ENCODE measurements around the gene OR1F1.
"Not testable (repeated sequence)": the region's sequence is repeated elsewhere in the genome, so short reads cannot be mapped to it uniquely, and the experiment has no call there.

The OR1F1 gene

DNA sequence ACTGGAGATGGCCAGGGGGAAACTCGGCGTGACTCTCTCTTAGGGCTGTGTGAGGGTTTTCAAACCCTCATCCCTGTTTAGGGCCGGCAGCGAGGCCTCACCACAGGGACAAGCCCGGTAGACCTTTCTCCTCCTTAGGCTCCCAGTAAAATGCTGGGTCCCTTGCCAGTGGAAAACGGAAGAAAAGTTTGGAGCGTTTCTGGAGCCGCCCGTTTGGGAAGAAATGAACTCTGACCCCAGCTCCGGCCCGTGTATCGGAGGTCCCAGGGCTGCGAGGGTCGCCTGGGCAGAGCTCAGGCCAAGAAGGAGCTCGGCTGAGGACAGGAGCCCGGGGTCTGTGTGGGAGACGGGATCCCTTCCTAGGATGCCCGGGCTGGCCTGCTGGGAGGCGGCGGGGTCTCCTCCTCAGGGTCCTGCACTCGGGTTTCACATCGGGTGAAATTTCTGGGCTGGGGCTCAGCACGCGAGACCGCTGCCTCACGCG lies 29.9 kb upstream of the OR1F1 start:
- no peak for DNase-seq (ENCODE audit: low spot score)
- H3K4me3 Mint-ChIP-seq, result peak overlapping the region; percentile 85
- no peaks in the 10 kb centered on the region for H3K9me3 Mint-ChIP-seq
- peaks cover 1% of the 10 kb centered on the region for H3K36me3 Mint-ChIP-seq (ENCODE audit: low read depth)
- peaks cover 34% of the 10 kb centered on the region for H3K4me1 Mint-ChIP-seq (ENCODE audit: low read depth)
- H3K27ac Mint-ChIP-seq, result peak overlapping the region; percentile 67
- peaks cover 34% of the 10 kb centered on the region for H3K27me3 Mint-ChIP-seq (ENCODE audit: low read depth)

DNA sequence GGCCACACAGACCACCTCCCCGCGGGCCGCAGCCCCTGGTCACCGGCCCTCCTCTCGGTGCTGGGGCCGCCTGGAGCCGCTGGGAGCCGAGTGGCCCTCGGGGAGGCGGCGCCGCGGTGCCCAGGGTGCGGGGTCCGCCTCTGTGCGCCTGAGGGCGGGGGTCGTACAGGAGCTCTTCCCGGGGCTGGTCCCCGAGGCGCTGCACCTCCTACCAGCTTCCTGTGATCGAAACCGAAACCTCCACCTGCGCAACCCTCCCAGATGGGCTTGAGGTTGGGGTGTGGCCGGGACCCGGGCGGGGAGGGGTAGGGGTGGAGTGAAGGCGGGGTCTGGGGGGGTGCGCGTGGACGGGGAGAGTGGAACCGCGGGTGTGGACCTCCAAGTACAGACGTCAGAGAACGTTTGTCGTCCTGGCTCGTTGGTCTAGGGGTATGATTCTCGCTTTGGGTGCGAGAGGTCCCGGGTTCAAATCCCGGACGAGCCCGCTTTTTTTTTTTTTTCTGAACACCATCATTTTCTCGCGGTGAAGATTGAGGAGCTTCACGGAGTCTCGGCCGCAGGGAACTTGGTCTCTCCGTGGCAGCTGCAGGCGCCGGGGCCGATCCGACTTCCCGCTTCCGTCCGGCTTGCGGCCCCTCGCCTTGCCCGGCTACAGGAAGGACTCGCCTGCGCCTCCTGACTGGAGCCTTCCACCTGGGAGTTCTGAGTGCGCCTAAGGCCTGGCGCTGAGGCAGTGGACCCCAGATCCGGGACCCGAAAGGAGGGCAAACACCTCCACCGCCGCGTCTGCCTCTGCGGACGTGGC lies 29.3 kb upstream of the OR1F1 start:
- peak; percentile 72 for DNase-seq (ENCODE audit: low spot score)
- H3K27me3 Mint-ChIP-seq (ENCODE audit: low read depth), result peaks cover 34% of the 10 kb centered on the region
- H3K27ac Mint-ChIP-seq, result peak overlapping the region; percentile 87
- peaks cover 1% of the 10 kb centered on the region for H3K36me3 Mint-ChIP-seq (ENCODE audit: low read depth)
- H3K4me3 Mint-ChIP-seq, result peak overlapping the region; percentile 91
- H3K9me3 Mint-ChIP-seq, result no peaks in the 10 kb centered on the region
- peaks cover 35% of the 10 kb centered on the region for H3K4me1 Mint-ChIP-seq (ENCODE audit: low read depth)

DNA sequence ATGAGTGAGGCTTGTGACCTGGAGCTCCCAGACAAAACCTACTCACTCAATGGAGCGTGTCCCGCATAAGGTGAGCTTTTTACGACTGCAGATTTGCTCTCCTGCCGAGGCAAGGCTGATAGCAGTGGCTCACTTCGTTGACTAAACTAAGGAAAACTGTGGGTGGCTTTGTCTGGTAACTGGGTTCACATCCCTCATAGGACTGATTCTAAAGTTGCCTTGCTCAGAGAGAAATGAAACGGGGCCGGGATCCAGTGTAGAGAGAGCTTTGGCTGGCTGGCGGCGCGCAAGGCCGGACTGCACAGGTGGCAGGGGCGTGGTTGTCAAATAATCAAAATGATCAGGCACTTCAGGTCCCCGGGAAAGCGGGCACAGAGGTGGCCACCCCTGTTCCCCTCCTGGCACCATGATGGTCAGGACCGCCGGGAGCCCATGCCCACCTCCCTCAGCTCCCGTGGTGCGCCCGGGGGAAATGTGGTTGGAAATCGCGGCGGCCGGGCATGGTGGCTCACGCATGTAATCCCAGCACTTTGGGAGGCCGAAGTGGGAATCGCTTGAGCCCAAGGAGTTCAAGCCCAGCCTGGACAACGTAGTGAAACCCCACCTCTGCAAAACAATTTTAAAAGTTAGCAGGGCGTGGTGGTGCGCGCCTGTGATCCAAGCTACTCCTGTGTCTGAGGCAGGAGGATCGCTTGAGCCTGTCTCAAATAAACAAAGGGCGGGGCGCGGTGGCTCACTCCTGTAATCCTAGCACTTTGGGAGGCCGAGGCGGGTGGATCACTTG lies 26.6 kb upstream of the OR1F1 start:
- Mint-ChIP-seq H3K4me3 (peak overlapping the region; percentile 45), H3K36me3 (ENCODE audit: low read depth) (peaks cover 1% of the 10 kb centered on the region), H3K27me3 (ENCODE audit: low read depth) (peaks cover 26% of the 10 kb centered on the region), H3K4me1 (ENCODE audit: low read depth) (peaks cover 37% of the 10 kb centered on the region), H3K9me3 (no peaks in the 10 kb centered on the region), H3K27ac (no peak overlapping the region)
- no peak for DNase-seq (ENCODE audit: low spot score)

DNA sequence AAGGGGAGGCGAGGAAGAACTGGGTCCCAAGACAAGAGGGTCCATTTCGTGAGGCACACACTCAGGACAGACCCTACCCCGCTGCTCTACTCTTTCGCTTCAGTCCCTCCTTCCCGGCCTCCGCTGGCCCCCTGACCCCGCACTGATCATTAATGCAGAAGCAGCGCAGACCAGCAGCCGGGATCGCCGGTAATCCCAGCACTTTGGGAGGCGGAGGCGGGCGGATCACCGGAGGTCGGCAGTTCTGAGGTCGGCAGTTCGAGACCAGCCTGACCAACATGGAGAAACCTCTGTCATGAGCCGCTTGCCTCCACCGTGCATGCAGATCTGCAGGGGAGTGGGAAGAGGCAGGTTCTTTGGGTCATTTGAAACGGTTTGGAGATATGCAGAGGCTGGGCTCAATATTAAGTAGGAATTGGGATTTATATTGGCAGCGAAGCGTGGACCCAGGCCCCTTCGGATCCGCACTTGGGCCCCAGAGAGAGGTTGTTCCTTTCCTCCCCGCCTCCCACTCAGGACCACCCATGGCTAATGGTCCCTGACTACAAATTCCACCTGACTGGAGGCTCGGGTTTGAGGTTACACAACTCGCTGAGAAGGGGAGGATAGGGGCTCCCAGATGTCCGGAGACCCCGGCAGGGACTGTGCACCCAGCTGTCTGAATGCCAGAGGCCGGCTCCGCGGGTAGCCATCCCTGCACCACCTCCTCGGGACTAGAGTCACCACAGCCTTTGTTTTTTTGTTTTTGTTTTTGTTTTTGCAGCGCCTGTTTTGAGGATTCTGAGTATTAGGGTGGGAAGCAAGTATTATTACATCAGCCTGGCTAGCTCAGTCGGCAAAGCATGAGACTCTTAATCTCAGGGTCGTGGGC lies 23.6 kb upstream of the OR1F1 start:
- DNase-seq (ENCODE audit: low spot score), result no peak
- Mint-ChIP-seq H3K4me3 (no peak overlapping the region), H3K27me3 (ENCODE audit: low read depth) (peaks cover 23% of the 10 kb centered on the region), H3K36me3 (ENCODE audit: low read depth) (no peaks in the 10 kb centered on the region), H3K27ac (no peak overlapping the region), H3K9me3 (no peaks in the 10 kb centered on the region), H3K4me1 (ENCODE audit: low read depth) (peaks cover 21% of the 10 kb centered on the region)

DNA sequence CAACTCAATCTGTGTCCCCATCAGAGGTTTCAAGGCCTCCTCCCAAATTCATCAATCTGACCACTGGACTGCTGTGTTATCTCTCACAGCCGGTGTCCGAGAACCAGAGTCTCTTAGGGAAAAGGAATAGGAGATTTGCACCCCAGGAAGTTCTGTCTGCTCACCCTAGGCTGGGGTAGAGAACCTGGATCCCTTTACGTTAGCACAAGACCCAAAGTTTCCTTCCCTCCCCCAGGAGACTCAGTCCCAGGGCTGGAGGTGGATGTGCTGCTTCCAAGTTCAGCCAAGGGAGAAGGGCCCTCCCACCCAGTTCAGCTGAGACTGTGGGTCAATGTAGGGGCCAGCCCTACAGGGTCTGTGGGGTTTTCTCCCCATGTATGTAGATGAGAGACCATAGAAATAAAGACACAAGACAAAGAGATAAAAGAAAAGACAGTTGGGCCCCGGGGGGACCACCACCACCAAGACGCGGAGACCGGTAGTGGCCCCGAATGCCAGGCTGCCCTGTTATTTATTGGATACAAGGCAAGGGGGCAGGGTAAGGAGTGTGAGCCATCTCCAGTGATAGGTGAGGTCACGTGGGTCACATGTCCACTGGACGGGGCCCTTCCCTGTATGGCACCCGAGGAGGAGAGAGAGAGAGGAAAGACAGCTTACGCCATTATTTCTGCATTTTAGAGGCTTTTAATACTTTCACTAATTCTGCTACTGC lies 22.7 kb upstream of the OR1F1 start:
- Mint-ChIP-seq H3K27ac (peak overlapping the region; percentile 73), H3K9me3 (no peaks in the 10 kb centered on the region)

DNA sequence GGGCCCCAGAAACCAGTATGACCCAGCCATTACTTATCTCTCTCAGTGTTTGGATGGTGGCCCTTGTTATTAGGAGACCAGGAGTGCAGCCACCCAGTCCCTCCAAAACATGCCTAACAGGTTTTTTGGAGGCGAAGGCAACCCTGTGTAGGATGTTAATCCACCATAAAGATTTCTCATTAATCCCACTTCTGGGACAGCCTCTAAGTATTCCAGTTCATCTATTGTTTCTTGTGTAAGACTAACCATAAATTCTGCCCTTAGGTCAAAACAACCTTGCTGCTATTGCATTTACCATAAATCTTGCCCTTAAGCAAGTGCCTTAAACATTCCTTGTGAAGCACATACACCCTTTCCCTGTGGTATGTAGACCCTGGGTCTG lies 21.5 kb upstream of the OR1F1 start:
- no peaks in the 10 kb centered on the region for H3K9me3 Mint-ChIP-seq
- H3K4me1 Mint-ChIP-seq (ENCODE audit: low read depth), result peaks cover 23% of the 10 kb centered on the region
- H3K27me3 Mint-ChIP-seq (ENCODE audit: low read depth), result peaks cover 43% of the 10 kb centered on the region
- no peak for DNase-seq (ENCODE audit: low spot score)
- H3K36me3 Mint-ChIP-seq (ENCODE audit: low read depth), result peaks cover 1% of the 10 kb centered on the region
- H3K4me3 Mint-ChIP-seq, result no peak overlapping the region
- no peak overlapping the region for H3K27ac Mint-ChIP-seq

More for the DNA sequence above, 22.7 kb upstream of the OR1F1 start:
- no peak for DNase-seq (ENCODE audit: low spot score)
- Mint-ChIP-seq H3K27me3 (ENCODE audit: low read depth) (peaks cover 31% of the 10 kb centered on the region), H3K4me1 (ENCODE audit: low read depth) (peaks cover 16% of the 10 kb centered on the region), H3K36me3 (ENCODE audit: low read depth) (no peaks in the 10 kb centered on the region), H3K4me3 (peak overlapping the region; percentile 48)

DNA sequence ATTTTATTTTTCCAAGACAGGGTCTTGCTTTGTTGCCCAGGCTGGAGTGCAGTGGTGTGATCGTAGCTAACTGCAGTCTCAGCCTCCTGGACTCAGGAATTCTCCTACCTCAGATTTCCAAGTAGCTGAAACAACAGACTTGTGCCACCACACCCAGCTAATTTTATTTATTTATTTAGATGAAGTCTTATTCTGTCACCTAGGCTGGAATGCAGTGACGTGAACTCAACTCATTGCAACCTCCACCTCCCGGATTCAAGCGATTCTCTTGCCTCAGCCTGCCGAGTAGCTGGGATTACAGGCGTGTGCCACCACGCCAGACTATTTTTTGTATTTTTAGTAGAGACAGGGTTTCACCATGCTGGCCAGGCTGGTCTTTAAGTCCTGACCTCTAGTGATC lies 19.3 kb upstream of the OR1F1 start:
- H3K36me3 Mint-ChIP-seq (ENCODE audit: low read depth); DNase-seq (ENCODE audit: low spot score); H3K27ac Mint-ChIP-seq; H3K9me3 Mint-ChIP-seq; H3K4me3 Mint-ChIP-seq: not testable (repeated sequence)
- peaks cover 52% of the 10 kb centered on the region for H3K27me3 Mint-ChIP-seq (ENCODE audit: low read depth)
- H3K4me1 Mint-ChIP-seq (ENCODE audit: low read depth), result peaks cover 30% of the 10 kb centered on the region

DNA sequence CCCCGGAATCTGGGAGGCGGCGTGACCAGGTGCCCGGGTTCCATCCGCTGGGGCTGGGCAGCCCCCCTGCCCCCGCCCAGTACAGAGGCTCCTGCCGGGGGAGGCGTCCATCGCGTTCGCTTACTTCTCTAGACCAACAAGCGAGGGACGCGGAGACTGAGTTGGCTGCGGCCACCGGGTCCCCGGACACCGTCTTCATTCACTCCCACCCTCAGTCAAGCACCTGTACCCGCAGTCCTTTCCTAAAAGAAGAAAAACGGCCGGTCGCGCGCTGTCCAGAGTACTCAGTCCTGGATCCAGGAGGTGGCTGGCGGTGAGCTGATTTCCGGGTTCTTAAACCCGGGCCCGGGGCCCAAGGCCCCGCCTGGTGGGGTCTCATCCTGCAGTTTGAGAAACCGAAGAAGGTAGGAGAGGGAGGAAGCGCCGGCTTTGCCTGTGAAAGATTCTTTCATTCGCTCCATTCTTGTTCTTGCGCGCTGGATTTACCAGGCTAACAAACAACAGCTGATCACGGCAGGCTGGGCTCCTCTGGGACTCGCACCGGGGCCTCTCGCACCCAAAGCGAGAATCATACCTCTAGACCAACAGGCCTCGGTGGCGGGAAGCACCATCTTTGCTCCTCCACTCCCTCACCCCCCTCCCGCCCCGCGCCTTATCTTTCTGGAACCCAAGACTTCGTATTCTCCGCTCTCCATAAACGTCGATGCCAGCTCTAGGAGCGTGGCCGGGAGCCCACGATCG lies 17.4 kb upstream of the OR1F1 start:
- H3K27ac Mint-ChIP-seq, result no peak overlapping the region
- H3K4me3 Mint-ChIP-seq, result peak overlapping the region; percentile 70
- peaks cover 1% of the 10 kb centered on the region for H3K36me3 Mint-ChIP-seq (ENCODE audit: low read depth)
- no peak for DNase-seq (ENCODE audit: low spot score)
- H3K9me3 Mint-ChIP-seq, result no peaks in the 10 kb centered on the region
- H3K4me1 Mint-ChIP-seq (ENCODE audit: low read depth), result peaks cover 30% of the 10 kb centered on the region
- peaks cover 69% of the 10 kb centered on the region for H3K27me3 Mint-ChIP-seq (ENCODE audit: low read depth)

DNA sequence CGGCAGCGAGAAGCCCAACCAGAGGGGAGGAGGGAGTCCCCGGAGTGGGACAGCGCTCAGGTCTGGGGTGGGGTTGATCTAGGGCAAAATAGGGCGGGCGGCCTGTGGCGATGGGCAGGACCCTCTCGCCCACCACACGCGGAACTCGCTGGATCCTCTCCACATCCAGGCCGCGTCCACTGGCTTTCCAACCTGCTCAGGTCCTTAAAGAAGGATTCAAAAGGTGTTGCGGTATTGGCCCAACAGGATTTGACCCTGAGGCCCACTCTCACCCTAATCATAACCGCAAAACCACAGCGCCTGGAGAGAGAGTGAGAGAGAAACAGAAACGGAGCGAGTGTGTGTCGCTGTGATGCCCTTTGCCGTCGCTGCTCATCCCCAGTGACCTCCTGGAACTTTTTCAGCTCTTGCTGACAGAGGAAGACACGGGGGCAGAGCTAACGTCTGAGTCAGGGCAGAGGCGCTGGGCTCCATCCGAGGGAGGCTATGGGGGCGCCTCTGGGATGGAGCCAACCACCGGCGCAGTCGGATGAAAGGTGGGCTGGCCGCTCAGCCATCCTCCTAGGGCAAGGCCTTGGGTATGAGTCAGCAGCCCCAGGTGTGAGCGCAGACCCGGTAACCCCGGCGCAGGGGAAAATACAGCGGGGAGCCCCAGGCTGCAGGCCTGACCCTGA lies 16.7 kb upstream of the OR1F1 start:
- Mint-ChIP-seq H3K36me3 (ENCODE audit: low read depth) (peaks cover 1% of the 10 kb centered on the region), H3K4me1 (ENCODE audit: low read depth) (peaks cover 30% of the 10 kb centered on the region), H3K27ac (peak overlapping the region; percentile 65), H3K4me3 (peak overlapping the region; percentile 70), H3K9me3 (no peaks in the 10 kb centered on the region), H3K27me3 (ENCODE audit: low read depth) (peaks cover 76% of the 10 kb centered on the region)
- DNase-seq (ENCODE audit: low spot score), result peak; percentile 55

DNA sequence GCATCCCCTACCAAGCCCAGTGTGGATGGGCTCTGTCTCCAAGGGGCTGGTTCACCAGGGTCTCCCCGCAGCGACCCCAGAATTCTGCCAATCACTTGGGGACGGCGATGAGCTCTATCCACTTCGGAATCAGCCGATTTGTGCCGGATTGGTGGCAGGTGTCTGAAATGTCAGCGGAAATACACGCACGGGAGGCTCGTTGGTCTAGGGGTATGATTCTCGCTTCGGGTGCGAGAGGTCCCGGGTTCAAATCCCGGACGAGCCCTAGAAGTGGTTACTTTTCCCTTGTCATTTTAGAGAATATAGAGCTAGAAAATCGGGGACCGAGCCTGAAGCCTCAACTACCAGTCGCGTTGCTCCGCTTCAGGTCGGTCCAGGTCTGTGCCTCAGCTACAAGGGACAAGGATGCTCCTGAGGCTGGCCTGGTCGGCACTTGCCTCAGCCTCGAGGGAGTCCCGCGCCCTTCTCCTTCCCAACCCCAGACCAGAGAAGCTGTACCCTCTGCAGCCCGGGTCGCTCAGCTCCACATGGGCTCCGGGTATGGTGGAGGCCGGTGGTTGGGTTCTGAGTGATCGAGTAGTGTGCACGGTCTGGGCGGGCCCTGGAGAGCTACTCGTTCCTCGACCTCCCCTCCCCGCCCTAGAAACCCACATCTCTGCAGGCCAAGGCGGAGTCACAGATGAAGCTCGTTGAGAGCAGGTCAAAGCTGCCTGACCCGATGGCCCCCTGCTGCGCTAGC lies 16.0 kb upstream of the OR1F1 start:
- H3K4me1 Mint-ChIP-seq (ENCODE audit: low read depth), result peaks cover 30% of the 10 kb centered on the region
- H3K4me3 Mint-ChIP-seq, result peak overlapping the region; percentile 70
- DNase-seq (ENCODE audit: low spot score), result peak; percentile 34
- peak overlapping the region; percentile 65 for H3K27ac Mint-ChIP-seq
- peaks cover 80% of the 10 kb centered on the region for H3K27me3 Mint-ChIP-seq (ENCODE audit: low read depth)
- peaks cover 1% of the 10 kb centered on the region for H3K36me3 Mint-ChIP-seq (ENCODE audit: low read depth)
- no peaks in the 10 kb centered on the region for H3K9me3 Mint-ChIP-seq

DNA sequence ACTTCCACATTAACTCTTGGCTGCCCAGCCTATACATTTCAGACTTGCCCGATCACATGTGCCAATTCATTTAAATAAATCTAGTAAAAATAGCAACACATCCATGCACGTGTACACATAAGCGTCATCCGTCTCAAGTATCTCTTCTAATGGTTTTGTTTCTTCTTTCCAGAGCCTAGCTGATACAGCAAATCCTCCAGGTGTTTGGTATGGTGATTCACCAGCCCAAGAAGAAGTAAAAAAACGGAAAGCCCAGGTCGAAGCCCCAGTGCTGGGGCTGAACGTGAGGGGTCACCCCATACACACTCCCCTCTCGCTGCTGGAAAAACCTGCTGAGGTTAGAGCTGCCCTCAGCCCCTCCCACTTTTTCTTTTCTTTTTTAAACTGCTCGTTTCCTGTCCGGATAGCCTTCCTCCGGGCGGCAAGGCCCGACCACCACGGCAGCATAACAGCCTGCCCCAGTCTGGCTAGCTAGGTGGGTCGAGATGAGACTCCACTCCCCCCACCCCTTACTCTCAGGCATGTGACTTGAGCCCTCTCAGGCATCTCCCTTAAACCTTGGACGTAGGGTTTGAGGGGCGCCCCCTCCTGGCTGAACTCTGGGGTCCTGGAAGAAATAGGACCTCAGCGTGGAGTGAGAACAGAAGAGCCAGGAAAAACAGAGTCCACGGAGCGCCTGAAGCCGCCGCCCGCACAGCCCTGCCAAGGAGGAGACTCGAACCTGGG lies 13.9 kb upstream of the OR1F1 start:
- Mint-ChIP-seq H3K4me1 (ENCODE audit: low read depth) (peaks cover 30% of the 10 kb centered on the region), H3K27me3 (ENCODE audit: low read depth) (peaks cover 83% of the 10 kb centered on the region), H3K9me3 (no peaks in the 10 kb centered on the region), H3K36me3 (ENCODE audit: low read depth) (peaks cover 1% of the 10 kb centered on the region), H3K27ac (no peak overlapping the region), H3K4me3 (peak overlapping the region; percentile 70)
- no peak for DNase-seq (ENCODE audit: low spot score)
